KOPT-K1 (cell line): Measurements from ENCODE around the gene RRP1.

Source experiments
- H3K27ac ChIP-seq: fragments of 200-600 bp; sonication (generic); 2 replicates; pipeline ENCODE4 v1.5.1; 2016; ENCODE audit warnings: antibody characterized with exemption, mild to moderate bottlenecking, low read depth, low read length; ENCODE audit not compliant: poor library complexity, severe bottlenecking
- H3K36me3 ChIP-seq: fragments of 200-600 bp; sonication (generic); 2 replicates; pipeline ENCODE4 v1.5.1; 2017; ENCODE audit warnings: antibody characterized with exemption, mild to moderate bottlenecking, low read length, moderate library complexity; ENCODE audit not compliant: insufficient read depth
- H3K9me3 ChIP-seq: fragments of 200-600 bp; sonication (generic); 2 replicates; pipeline ENCODE4 v1.5.1; 2017; ENCODE audit warnings: antibody characterized with exemption, low read length, mild to moderate bottlenecking; ENCODE audit not compliant: insufficient read depth, poor library complexity, severe bottlenecking

RRP1 gene

DNA sequence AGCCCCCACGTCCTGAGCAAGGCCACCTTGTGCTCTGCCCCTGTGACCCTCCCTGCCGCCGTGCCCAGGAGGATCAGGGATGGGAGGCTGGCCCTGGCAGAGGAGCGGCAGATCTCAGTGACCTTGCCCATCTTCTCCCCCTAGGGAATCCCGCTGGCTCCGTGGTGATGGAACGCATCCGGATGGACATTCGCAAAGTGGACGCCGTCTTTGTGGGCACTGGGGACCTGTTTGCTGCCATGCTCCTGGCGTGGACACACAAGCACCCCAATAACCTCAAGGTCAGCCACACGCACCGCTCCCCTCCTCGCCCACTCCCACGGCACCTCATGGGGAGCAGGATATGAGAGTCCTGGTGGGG, 36.0 kb upstream of the RRP1 start:
- peaks cover 24% of the 10 kb centered on the region; the same call in 1 of the 2 replicates for H3K36me3 ChIP-seq
- H3K27ac ChIP-seq: no peak overlapping the region

DNA sequence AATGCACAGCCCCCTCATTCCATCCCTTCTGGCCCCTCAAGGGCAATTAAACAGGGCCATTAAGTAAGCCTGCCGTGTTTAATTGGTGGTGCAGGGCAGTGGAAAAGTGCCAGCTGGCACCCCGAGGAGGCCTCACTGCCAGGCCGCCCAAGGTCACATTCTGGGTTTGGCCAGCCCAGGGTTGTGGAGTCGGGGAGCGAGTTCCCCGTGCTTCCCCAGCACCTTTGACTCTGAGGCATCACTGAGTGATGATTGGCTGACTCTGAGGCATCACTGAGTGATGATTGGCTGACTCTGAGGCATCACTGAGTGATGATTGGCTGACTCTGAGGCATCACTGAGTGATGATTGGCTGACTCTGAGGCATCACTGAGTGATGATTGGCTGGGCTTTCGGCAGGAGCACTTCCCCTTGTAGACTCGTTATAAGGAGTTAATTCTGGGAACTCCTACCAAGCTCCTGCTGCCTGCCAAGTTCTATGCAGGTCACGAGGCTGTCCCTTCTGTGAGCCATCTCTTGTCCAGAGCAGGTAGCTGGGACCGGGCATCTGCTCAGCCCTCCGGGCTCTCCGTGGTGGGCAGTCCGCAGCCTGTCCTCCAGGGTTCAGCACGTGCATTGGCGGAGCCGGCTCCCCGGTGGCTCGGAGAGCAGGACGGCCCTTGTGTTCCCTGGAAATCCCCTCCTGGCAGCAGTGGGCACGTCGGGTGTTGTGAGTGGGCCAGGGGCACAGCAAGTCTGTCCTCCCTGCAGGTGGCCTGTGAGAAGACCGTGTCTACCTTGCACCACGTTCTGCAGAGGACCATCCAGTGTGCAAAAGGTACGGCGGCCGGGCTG, 34.2 kb upstream of the RRP1 start:
- Histone ChIP-seq H3K27ac (no peak overlapping the region), H3K9me3 (no peaks in the 10 kb centered on the region), H3K36me3 (peaks cover 24% of the 10 kb centered on the region; the same call in 1 of the 2 replicates)

More for the DNA sequence above, 36.0 kb upstream of the RRP1 start:
- H3K9me3 ChIP-seq: no peaks in the 10 kb centered on the region

DNA sequence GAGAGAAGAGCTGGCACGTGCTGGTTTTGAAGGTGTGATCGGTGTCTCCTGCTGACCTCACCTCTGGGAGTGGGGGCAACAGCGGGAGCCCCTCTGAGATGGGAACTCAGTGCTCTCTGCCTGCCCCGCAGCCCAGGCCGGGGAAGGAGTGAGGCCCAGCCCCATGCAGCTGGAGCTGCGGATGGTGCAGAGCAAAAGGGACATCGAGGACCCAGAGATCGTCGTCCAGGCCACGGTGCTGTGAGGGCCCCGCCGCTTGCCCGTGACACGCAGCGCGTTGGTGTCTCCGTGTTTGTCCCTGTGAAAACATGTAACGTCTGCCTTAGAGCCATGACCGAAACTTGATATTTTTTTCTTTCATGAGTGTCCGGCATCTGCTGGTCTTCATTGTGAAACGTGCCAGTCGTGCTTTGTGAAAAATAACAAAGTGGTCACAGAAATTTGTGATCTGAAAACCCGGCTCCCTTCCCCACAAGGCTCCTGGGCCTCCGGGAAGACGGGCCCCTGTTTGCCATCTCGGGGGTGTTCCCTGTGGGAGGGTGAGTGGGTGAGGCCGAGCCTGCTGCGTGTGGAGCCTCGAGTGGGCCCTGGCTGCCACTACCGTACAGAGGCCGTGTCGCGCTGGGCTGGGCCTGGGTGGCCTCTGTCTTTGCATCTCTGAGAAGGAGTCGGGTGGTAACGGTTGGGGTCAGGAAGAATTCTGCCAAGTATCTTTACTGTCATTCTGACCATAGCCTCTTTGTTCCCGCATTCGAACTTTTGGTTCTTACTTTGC, 33.4 kb upstream of the RRP1 start:
- no peak overlapping the region for H3K27ac ChIP-seq
- peaks cover 24% of the 10 kb centered on the region; the same call in 1 of the 2 replicates for H3K36me3 ChIP-seq
- H3K9me3 ChIP-seq: no peaks in the 10 kb centered on the region

DNA sequence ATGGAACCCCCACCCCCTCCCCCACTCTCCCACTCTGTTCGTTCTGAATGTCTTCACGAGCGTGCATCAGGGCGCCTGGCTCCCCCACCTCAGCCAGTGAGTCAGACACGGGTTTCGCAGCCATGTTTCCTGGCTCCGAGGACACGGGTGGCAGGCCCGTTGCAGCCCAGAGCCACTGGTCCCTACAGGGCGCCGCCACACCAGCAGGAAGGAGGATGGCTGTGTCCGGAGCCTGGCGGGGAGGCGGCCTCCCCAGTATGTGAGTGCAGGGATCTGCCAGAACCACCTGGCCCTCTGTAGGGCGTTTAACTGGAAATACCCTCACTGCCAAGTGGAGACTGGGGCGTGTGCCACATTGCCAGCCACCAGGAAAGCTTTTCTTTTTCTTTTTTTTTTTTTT, 31.8 kb upstream of the RRP1 start:
- peaks cover 23% of the 10 kb centered on the region; the same call in 1 of the 2 replicates for H3K36me3 ChIP-seq
- no peak overlapping the region for H3K27ac ChIP-seq
- H3K9me3 ChIP-seq: no peaks in the 10 kb centered on the region

DNA sequence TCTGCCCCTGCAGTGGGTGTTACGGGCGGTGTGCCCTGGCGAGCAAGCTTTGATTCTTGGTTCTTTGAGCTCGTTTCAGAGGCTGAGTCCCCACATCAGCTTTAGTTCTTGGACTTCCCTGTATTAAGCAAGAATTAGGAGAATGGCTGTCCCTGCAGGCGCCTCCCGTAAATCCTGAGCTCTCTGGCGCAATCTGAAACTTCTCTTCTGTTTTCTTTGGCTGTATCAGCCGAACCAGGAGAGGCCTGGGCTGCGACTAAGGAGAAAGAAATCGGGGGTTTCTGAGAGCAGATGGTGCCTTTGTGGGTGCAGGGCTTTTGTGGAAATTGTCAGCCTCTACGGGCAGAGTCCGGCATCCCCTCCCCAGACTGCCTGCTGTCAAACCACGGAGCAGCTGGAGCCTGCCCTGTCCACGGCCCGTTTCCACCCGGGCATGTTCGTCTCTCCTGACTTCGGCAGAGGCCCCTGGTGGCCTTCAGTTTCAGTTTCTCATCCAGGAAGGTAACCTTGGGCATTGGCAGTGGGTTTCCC, 31.2 kb upstream of the RRP1 start:
- Histone ChIP-seq H3K27ac (no peak overlapping the region), H3K36me3 (peaks cover 18% of the 10 kb centered on the region; the same call in 1 of the 2 replicates), H3K9me3 (no peaks in the 10 kb centered on the region)

DNA sequence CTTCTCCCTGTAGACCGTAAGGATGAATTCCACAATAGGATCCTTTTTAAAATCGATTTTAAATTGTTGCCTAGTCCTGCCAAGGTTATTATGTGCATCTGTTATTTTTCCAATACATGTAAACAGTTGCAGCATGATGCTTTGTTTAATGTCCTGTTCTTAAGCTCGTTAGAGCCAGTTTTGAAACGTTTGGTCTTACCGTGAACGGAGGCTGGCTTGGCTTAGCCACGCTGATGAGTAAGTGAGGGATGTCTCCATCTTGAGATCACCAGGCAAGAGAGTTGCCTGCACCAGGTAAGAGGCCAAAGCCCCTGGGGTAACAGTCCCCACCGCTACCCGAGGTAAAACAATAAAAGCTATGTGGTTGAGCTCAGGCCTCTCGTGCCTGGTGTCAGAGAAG, 30.6 kb upstream of the RRP1 start:
- Histone ChIP-seq H3K36me3 (peaks cover 17% of the 10 kb centered on the region; the same call in 1 of the 2 replicates), H3K9me3 (no peaks in the 10 kb centered on the region), H3K27ac (no peak overlapping the region)

DNA sequence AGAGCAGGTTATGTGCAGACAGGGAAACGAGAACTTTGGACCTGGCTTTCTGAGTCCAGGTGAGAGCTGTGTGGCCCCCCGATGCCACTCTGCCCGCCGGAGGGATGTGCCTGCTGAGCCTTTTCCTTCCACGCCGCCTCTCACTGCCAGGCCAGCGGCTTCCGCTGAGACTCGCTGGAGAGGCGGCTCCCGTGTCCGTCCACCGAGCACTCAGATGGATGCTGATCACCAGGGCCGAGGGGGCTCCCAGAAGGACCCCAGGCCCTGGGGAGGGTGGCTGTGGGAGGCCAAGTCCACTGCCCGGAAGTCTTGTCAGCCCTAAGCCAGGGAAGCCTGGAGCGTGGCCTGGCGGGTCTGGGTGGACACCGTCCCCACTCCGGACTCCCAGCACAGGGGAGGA, 29.7 kb upstream of the RRP1 start:
- Histone ChIP-seq H3K36me3 (peaks cover 17% of the 10 kb centered on the region; the same call in 1 of the 2 replicates), H3K27ac (no peak overlapping the region), H3K9me3 (no peaks in the 10 kb centered on the region)

DNA sequence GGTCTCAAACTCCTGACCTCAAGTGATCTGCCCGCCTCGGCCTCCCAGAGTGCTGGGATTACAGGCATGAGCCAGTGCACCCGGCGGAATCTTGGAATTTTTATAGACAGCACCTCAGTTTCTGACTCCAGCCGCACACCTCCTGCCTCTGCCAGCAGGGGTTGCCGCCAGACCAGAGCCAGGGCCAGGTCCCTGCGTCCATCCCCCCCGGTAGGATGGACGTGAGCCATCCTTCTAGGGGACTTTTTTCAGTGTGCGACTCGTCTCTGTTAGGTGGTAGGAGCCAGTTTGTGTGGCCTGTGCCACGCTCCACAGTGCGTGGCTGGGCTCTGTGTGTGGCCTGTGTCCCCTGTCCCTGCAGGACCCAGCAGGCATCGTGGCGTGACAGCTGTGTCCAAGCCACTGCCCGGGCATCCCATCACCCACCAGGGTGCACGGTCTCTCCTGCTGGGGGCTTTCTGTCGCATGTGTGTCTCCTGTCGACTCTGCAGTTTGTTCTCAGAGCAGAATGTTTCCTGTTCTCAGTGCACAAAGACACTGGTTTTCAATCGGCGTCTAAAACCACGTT, 28.9 kb upstream of the RRP1 start:
- H3K27ac ChIP-seq: no peak overlapping the region
- H3K36me3 ChIP-seq: peaks cover 14% of the 10 kb centered on the region; the same call in 1 of the 2 replicates
- H3K9me3 ChIP-seq: no peaks in the 10 kb centered on the region

DNA sequence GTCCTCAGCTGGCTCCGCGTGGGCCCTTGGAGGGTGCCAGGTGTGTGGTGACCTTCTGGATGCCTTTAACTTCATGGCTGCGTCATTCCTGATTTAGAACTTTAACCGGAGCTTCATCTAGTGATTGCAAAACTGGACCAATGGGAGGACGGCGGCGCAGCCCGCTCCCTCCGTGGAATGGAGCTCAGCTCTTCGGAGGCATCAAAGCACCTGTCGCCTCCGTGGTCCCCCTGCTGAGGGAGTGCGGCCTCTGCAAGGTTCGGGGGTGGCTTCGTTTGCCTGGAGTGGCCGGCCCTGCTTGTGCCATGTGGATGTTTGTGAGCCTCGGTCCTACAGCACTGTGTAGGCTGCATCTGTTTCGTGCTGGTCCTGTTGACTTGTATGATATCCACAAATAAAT, 27.5 kb upstream of the RRP1 start:
- Histone ChIP-seq H3K27ac (no peak overlapping the region), H3K36me3 (peaks cover 3% of the 10 kb centered on the region; the same call in 1 of the 2 replicates), H3K9me3 (no peaks in the 10 kb centered on the region)

DNA sequence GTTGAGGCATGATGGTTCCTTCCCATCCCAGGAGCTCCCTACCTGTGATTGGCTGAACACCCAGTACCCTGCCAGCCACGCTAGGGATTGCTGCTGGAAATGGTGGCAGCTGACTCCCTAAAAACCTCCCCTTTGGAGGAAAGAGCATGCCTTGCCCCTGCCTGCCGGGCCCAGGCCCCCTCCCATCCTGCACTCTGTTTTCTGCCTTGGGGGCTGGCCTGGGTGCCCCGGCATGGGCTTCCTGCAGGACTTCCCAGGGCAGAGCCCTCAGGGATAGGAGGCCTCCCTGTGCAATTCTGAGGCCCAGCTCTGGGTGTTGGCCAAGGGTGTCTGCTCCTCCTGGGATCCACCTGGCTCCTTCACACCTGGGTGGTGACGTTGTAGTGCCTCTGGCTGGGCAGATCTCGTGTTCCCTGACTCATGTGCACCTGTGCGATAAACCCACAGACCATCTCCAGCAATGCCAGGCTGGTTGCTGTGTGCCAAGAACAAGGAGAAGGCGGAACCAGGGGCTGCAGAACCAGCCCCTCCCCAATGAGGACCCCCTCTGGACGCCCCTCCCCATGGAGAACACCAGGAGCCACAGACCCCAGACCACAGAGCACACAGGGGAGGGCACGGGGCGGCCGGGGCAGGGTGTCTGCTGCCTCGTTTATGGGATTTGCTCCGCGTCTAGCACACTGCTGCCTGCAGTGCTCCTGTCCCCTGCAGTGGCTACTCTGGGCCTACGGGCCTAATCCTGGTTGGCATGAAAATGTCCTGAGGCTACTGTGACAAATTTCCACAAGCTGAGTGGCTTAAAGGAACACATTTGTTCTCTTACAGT, 26.9 kb upstream of the RRP1 start:
- no peak overlapping the region for H3K27ac ChIP-seq
- no peaks in the 10 kb centered on the region for H3K9me3 ChIP-seq
- H3K36me3 ChIP-seq: no peaks in the 10 kb centered on the region

DNA sequence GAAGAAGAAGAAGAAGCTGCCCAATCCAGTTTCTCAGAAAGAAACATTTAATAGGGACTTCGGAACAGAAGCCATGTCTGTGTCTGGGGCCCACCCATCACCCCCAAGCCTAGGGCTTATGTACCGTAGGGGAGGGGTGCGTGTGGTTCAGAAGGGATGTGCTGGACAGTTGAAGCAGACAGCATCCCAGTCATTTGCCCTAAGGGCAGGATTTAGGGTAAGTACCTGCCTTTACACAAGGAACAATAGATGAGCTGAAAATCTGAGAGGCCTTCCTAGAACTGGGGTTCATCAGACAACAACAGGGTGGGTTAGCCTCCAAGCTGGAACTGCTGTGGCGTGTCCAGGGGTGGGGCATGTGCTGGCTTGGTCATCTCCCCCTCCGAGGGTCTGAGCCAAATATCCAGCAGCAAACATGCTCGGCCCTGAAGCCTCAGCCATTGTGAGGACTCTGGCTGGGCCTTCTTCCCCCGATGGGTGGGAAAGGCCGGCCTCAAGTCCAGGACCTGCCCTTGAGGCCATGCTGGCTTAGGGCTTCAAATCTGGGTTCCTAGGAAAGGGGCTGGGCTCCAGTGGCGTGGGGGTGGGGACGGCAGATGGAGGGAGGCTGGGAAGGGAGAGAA, 25.4 kb upstream of the RRP1 start:
- H3K9me3 ChIP-seq: no peaks in the 10 kb centered on the region
- no peak overlapping the region for H3K27ac ChIP-seq
- H3K36me3 ChIP-seq: no peaks in the 10 kb centered on the region

DNA sequence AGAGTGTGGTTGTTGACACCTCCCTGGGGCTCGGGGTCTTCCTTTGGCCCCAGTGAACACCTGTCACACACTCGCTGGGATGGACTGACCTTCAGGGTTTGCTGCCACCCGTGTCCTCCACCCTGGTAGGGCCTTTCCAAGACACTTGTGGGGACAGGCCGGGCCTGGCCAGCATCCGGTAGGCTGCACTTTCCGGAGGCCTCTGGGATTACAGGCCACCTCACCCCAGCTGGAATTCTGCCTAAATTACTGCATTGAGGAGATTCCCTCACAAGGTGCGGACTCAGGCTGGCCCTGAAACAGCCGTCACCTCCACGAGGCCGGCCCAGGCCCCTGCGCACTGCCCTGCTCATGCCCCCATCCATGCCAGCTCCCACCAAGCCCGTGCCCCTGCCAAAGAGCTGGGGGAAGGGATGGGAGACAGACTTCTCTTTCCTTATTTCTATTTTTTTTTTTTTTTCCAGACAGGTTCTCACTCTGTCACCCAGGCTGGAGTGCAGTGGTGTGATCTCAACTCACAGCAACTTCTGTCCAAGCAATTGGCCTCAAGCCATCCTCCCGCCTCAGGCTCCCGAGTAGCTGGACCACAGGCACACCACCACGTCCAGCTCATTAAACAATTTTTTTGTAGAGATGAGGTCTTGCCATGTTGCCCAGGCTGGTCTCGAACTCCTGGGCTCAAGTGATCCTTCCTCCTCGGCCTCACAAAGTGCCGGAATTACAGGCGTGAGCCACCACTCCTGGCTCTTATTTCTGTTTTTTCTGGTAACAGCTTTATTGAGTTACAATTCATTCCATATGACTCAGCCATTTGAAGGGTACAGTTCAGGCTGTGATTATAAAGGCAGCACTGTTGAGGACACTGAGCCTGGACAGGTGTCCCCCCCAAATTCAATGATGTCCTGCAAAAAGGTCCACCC, 24.5 kb upstream of the RRP1 start:
- no peaks in the 10 kb centered on the region for H3K36me3 ChIP-seq
- H3K9me3 ChIP-seq: no peaks in the 10 kb centered on the region
- H3K27ac ChIP-seq: no peak overlapping the region

DNA sequence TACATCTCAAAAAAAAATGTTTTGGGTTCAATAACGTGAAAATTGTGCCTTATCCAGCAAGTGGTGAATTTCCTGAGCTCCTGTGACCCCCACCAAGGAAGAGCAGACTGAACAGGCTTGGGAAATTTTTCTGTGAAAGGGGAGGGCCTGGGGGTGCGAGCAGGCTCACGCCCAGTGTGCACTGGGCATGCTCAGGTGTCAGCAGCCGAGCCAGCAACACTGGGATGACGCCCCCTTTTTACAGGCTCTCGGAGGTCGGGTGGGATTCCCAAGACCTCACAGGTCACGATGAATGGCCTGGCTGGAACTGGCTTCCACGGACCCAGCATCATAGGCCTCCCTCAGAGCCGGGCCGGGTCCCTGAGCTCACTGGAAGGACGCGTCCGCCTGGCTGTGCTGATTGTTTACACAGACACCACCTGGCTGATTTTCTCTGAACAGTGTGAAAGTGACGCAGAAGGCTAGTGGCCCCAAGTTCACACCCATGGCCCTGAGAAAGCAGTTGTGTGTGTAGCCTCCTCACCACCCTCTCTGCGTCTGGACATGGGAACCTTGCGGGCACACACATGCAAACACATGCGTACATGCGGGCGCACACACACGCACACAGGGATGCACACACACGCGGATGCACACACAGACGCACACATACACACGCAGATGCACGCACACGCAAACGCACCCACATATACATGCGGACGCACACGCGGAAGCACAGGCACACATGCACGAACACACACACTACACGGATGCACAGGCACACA, 22.5 kb upstream of the RRP1 start:
- no peaks in the 10 kb centered on the region for H3K36me3 ChIP-seq
- H3K27ac ChIP-seq: no peak overlapping the region
- H3K9me3 ChIP-seq: no peaks in the 10 kb centered on the region
